CD4-positive, alpha-beta memory T cell (primary cell): Measurements from ENCODE around the gene PSD2. TPM values are rescaled to one million over a fixed set of nuclear protein-coding genes. Genes with fewer than 3 reads are reported as not detected.

Experiments
- CTCF ChIA-PET: fragments of 350-600 bp; sonication (Branson Sonifier 250); formaldehyde crosslinking; loops from one replicate; lab custom pipeline; 2021; ENCODE audit warnings: inconsistent platforms; ENCODE audit not compliant: partially characterized antibody; lab: Charles Lee
- POLR2A ChIA-PET: fragments of 350-600 bp; sonication (Branson Sonifier 250); formaldehyde crosslinking; loops from one replicate; lab custom pipeline; 2021; ENCODE audit not compliant: partially characterized antibody; lab: Charles Lee
- DNase-seq, 5 donors: peaks; one replicate each; pipeline versions ENCODE4 v3.0.0 to v3.0.0-alpha.2; 2020 to 2022; ENCODE audit warnings: mixed read lengths in 1 of 5
- H3K27ac ChIP-seq: one replicate; pipeline ENCODE4 v1.7.0; 2013; ENCODE audit warnings: low read depth, low read length
- H3K27me3 ChIP-seq: 2 replicates; pipeline ENCODE4 v1.7.0; 2013; ENCODE audit warnings: mild to moderate bottlenecking, low read length, moderate library complexity; ENCODE audit not compliant: insufficient read depth
- H3K36me3 ChIP-seq: 2 replicates; pipeline ENCODE4 v1.7.0; 2013; ENCODE audit warnings: mild to moderate bottlenecking, low read length, moderate library complexity; ENCODE audit not compliant: insufficient read depth
- H3K4me1 ChIP-seq: 2 replicates; pipeline ENCODE4 v1.7.0; 2013; ENCODE audit warnings: mild to moderate bottlenecking, low read length, moderate library complexity; ENCODE audit not compliant: insufficient read depth
- H3K4me3 ChIP-seq, 2 donors: one replicate each; pipeline ENCODE4 v1.7.0; 2013; ENCODE audit warnings: low read length in 2 of 2, mild to moderate bottlenecking in 1 of 2
- H3K9me3 ChIP-seq, 2 donors: one replicate each; pipeline ENCODE4 v1.7.0; 2013; ENCODE audit warnings: low read length in 2 of 2, control low read depth in 1 of 2; ENCODE audit not compliant: control insufficient read depth in 1 of 2
- H3K27ac Mint-ChIP-seq, 7 donors: one replicate each; pipeline ENCODE4 v1.8.0; 2020 to 2021; ENCODE audit warnings: mixed read lengths in 7 of 7, mild to moderate bottlenecking in 6 of 7, inconsistent platforms in 3 of 7, moderate library complexity in 3 of 7
- H3K27me3 Mint-ChIP-seq, 2 donors: one replicate each; pipeline ENCODE4 v1.8.0; 2020 to 2021; ENCODE audit warnings: mixed read lengths in 2 of 2
- H3K36me3 Mint-ChIP-seq, 2 donors: one replicate each; pipeline ENCODE4 v1.8.0; 2020 to 2021; ENCODE audit warnings: mixed read lengths in 2 of 2, inconsistent platforms in 1 of 2, mild to moderate bottlenecking in 1 of 2
- H3K4me1 Mint-ChIP-seq, 4 donors: one replicate each; pipeline ENCODE4 v1.8.0; 2020 to 2021; ENCODE audit warnings: mixed read lengths in 4 of 4, mild to moderate bottlenecking in 1 of 4
- H3K4me3 Mint-ChIP-seq, 8 donors: one replicate each; pipeline ENCODE4 v1.8.0; 2020 to 2021; ENCODE audit warnings: mixed read lengths in 8 of 8, mild to moderate bottlenecking in 7 of 8, moderate library complexity in 6 of 8, inconsistent platforms in 3 of 8
- H3K9me3 Mint-ChIP-seq, 8 donors: one replicate each; pipeline ENCODE4 v1.8.0; 2020 to 2021; ENCODE audit warnings: mixed read lengths in 8 of 8, mild to moderate bottlenecking in 5 of 8, inconsistent platforms in 3 of 8, moderate library complexity in 1 of 8
- intact Hi-C: fragments of 100-400 bp; cut with micrococcal nuclease; formaldehyde crosslinking; loops from one replicate; pipeline ENCODE4 v1.15.1; 2023
- polyA plus RNA-seq, 2 donors: library from polyadenylated mRNA; unstranded; fragments of 300-500 nt; fragmentation: Illumina TruSeq; gene quantifications; one replicate each; pipeline ENCODE4 v1.2.3, GENCODE V29; 2021
- total RNA-seq, 2 experiments: library from RNA; stranded (reverse); gene quantifications; one replicate each; pipeline ENCODE4 v1.2.3, GENCODE V29; 2021

Gene PSD2
- total and polyA plus RNA-seq, 4 experiments from 2014 or later = not detected

DNA sequence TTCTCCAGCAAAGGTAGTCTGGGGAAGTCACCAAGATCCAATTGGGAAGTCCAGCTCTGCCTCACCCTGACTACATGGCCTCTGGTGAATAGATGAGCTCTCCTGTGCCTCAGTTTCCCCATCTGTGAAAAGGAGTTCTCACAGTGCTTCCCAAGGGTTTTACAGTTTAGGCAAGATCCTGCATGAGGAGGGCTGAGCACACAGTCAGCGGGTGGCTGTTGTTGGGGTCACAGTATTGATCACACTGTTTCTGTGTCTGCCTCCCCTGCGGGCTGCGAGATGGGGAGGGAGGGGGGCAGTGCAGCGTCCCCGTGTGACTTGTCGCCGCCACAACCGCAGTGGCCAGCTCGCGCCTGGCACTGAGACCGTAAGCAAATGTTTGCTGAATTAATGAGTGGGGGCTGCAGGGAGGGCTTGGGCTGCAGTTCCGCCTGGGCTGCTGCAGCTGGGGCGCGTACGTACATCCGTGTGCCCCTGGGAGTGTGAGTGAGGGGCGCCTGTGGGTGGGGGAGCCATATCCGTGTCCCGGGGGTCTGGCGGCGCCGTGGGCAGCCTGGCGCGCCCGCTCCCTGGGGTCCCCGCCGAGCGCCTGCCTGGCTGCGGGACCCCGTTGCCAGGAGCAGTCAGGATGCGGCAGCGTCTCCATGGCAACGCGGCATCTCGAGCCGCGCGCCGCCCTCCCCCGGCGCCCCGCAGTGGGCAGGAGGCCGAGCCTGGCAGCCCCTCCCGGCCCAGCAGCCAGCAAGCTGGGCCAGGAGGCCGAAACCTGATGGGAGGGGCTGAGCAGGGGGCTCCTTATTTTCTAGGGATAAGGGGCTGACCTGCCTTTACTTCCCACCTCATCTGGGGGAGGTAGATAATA is 31.4 kb upstream of the PSD2 start:
- DNase-seq = peak in 4 of 5 donors; percentile 17 to 33 (median 28)
- Histone ChIP-seq H3K27ac (no peak overlapping the region), H3K4me3 (no peak overlapping the region), H3K9me3 (no peaks in the 10 kb centered on the region), H3K4me1 (peaks cover 9% of the 10 kb centered on the region), H3K27me3 (peaks cover 19% of the 10 kb centered on the region), H3K36me3 (no peaks in the 10 kb centered on the region)
- Mint-ChIP-seq H3K27me3 (peaks cover 20 to 29% of the 10 kb centered on the region in 2 donors), H3K9me3 (no peaks in the 10 kb centered on the region), H3K4me1 (peaks cover 5 to 8% (median 7%) of the 10 kb centered on the region in 4 donors), H3K4me3 (no peak overlapping the region), H3K27ac (no peak overlapping the region), H3K36me3 (no peaks in the 10 kb centered on the region)
- ChIA-PET POLR2A (no interaction called here), CTCF (interaction anchor here (0.7 to 2.9 kb wide), 8 partner anchors 8 to 132 kb away, joined by 3 to 14 read pairs (median 5); no protein-coding TSS in a partner anchor)
- intact Hi-C loops = no loop called here

DNA sequence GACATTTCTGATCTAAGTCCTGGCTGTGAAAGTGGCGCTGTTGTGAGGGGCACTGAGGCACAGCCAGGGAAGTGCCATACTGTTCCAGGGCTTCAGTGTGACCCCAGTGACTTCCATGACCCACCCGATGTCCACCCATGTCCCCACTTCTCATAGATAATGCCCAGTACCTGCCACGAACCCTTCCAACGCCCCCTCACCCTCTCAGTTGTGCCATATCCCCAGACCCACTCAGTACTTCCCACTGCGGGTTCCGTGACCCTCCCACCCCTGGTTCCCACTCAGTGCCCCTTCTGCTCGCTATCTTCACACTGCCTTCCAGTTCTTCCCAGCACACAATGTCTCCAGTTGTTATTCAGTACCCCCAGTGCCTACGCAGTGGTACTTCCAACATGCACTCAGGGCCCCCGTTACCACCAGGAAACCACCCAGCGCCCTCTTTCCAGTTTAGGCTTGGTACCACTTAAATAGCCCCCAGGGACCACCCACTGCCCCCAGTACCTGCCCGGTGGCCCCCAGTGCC is 30.7 kb upstream of the PSD2 start:
- peak in 1 of 5 donors; percentile 18 for DNase-seq
- no peak overlapping the region for H3K27ac Mint-ChIP-seq
- POLR2A ChIA-PET = interaction anchor here (0.6 to 3.0 kb wide), 4 partner anchors 17 to 190 kb away, joined by 3 to 28 read pairs (median 4); no protein-coding TSS in a partner anchor

DNA sequence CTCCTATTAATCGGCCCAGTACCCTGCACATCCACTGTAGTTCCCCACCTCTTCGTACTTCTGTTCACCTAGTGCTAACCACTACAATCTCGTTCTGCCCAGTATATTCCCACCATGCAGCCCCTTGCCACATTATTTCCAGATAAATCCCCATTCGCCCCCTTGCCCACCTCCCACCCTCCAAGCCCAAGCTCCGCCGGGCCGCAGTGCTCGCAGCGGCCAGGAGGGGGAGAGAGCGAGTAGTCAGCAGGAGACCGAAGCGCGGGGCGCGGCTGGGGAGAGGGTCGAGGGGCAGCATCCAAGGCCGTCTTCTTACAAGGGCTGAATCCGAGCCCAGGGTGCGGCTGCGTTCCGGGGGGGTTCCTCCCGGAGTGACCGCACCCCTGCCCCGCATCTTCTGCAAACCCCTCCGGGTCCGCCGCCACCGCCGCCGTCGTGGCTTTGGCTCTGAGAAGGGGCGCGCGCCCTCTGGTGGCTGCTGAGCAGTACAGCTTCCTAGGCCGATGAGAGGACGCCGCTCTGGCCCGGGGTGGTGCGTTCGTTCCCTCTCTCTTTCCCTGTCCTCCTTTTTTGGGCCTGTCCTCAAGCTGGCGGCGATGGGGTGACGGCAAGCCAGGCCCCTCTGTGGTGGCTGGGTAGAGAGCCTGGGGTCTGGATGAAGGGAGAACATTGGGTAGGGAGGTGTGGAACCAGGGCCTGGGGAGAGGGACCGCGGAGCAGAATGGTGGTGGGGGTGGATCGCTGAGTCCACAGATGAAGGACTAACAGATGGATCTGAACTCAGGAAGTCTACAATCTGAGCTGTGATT is 30.0 kb upstream of the PSD2 start:
- Histone ChIP-seq H3K4me1 (peaks cover 9% of the 10 kb centered on the region), H3K4me3 (peak overlapping the region; percentile 23 to 56), H3K36me3 (no peaks in the 10 kb centered on the region), H3K27me3 (peaks cover 19% of the 10 kb centered on the region), H3K27ac (no peak overlapping the region), H3K9me3 (no peaks in the 10 kb centered on the region)
- Mint-ChIP-seq H3K27me3 (peaks cover 19 to 33% of the 10 kb centered on the region in 2 donors), H3K36me3 (no peaks in the 10 kb centered on the region), H3K9me3 (no peaks in the 10 kb centered on the region), H3K4me1 (peaks cover 5 to 8% (median 7%) of the 10 kb centered on the region in 4 donors), H3K4me3 (peak overlapping the region; percentile 25 to 72 (median 54)), H3K27ac (peak overlapping the region in 5 of 7 donors; percentile 31 to 66 (median 52))
- POLR2A ChIA-PET = interaction anchor here (0.6 to 3.0 kb wide), 6 partner anchors 18 to 204 kb away, joined by 3 to 28 read pairs (median 4); partner anchors contain the start of gene UBE2D2
- intact Hi-C loops = loop anchor here (1.0 kb wide), 5 partner anchors 18 to 343 kb away; no protein-coding TSS in a partner anchor
- DNase-seq = peak; percentile 78 to 87 (median 84)
- CTCF ChIA-PET = interaction anchor here (0.5 to 6.1 kb wide), 36 partner anchors 11 to 978 kb away, joined by 3 to 151 read pairs (median 4); partner anchors contain the start of gene DNAJC18

More for the DNA sequence above, 30.7 kb upstream of the PSD2 start:
- H3K4me1 ChIP-seq = peaks cover 9% of the 10 kb centered on the region
- intact Hi-C loops = loop anchor here (1.0 kb wide), 5 partner anchors 18 to 343 kb away; no protein-coding TSS in a partner anchor
- peaks cover 19% of the 10 kb centered on the region for H3K27me3 ChIP-seq
- Mint-ChIP-seq H3K36me3 (no peaks in the 10 kb centered on the region), H3K27me3 (peaks cover 19 to 32% of the 10 kb centered on the region in 2 donors), H3K4me3 (peak overlapping the region in 6 of 8 donors; percentile 25 to 72 (median 52)), H3K4me1 (peaks cover 5 to 8% (median 7%) of the 10 kb centered on the region in 4 donors), H3K9me3 (no peaks in the 10 kb centered on the region)
- no peaks in the 10 kb centered on the region for H3K36me3 ChIP-seq
- H3K4me3 ChIP-seq = no peak overlapping the region
- CTCF ChIA-PET = interaction anchor here (0.6 to 6.1 kb wide), 23 partner anchors 11 to 342 kb away, joined by 3 to 151 read pairs (median 6); no protein-coding TSS in a partner anchor
- no peak overlapping the region for H3K27ac ChIP-seq
- no peaks in the 10 kb centered on the region for H3K9me3 ChIP-seq

DNA sequence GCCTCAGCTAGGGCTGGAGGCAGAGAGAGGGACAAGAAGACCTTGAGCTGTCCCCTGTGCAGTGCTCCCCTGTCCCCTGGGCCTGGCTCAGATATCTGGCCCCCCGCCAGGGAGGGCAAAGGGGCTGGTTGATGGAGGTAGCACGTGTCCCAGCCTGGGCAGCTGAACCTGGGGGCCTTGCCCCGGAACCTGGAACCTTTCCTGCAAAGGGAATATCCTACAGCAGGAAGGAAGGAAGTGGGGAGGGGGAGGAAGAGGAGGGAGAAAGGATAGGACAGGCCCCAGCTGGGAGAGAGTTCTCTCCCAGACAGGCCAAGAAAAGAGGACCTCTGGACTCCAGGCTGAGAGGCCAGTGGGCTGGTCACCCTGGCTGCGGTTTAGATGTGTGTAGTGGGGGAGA is 27.6 kb upstream of the PSD2 start:
- no peak overlapping the region for H3K27ac Mint-ChIP-seq
- Histone ChIP-seq H3K27me3 (peaks cover 19% of the 10 kb centered on the region), H3K27ac (no peak overlapping the region), H3K4me3 (no peak overlapping the region), H3K36me3 (no peaks in the 10 kb centered on the region), H3K4me1 (peaks cover 9% of the 10 kb centered on the region), H3K9me3 (no peaks in the 10 kb centered on the region)
- POLR2A ChIA-PET = interaction anchor here (3.0 kb wide), 1 partner anchor 133 kb away, joined by 28 read pairs; no protein-coding TSS in a partner anchor
- no peak overlapping the region for H3K4me3 Mint-ChIP-seq
- intact Hi-C loops = no loop called here
- CTCF ChIA-PET = interaction anchor here (1.1 to 6.1 kb wide), 4 partner anchors 8 to 201 kb away, joined by 3 to 151 read pairs (median 42); no protein-coding TSS in a partner anchor
- H3K4me1 Mint-ChIP-seq = peaks cover 5 to 8% (median 7%) of the 10 kb centered on the region in 4 donors
- peak in 1 of 5 donors; percentile 20 for DNase-seq
- H3K9me3 Mint-ChIP-seq = no peaks in the 10 kb centered on the region
- H3K27me3 Mint-ChIP-seq = peaks cover 16 to 20% of the 10 kb centered on the region in 2 donors
- no peaks in the 10 kb centered on the region for H3K36me3 Mint-ChIP-seq

DNA sequence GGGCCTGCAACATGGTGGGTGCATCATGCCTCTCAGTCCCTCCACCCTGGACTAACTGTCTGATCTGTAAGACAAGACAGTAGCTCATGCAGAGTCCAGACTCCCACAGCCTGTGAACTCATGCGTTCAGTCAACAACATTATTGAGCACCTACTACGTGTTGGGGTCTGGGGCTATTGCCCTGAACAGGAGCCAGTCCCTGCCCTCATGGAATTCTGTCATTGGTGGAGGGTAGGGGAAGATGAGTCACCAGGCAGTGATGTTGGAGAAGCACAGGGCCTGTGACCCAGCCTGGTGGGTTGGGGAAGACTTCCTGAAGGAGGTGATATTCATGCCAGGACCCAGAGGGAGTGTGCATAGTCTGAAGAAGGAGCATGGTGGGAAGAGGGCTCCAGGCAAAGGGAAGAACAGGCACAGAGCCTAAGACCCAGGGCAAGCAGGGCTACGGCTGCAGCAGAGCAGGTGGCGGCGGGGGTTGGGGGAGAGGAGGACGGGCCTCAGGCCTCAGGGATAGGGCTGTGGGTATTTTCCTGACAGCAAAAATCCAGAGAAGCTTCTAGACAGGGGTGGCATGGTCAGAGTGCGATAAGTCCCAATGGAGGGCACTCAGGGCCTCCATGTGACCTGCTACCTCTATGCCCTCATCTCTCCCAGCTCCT is 26.7 kb upstream of the PSD2 start:
- CTCF ChIA-PET = interaction anchor here (1.1 to 6.1 kb wide), 3 partner anchors 7 to 136 kb away, joined by 3 to 151 read pairs (median 69); no protein-coding TSS in a partner anchor
- H3K4me3 Mint-ChIP-seq = no peak overlapping the region

DNA sequence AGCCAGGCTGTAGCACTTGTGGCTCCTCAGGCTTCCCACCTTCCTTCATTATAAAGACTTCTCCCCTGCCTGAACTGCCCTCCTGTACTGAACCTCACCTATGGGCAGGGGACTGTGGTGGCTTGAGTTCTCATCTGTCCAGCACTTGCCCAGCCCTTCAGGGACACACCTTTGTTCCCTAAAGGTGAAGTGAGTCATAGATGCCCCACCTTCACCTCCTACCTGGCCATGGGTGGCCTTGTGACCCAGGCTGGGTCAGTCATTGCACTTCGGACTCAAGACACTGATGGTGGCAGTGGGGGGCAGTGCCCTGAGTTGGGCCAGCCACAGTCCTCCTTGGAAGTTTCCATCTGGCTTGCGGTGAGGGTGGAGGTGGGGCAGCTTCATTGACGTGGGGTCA is 26.1 kb upstream of the PSD2 start:
- intact Hi-C loops = no loop called here
- H3K9me3 ChIP-seq = no peaks in the 10 kb centered on the region
- POLR2A ChIA-PET = no interaction called here

More for the DNA sequence above, 26.7 kb upstream of the PSD2 start:
- intact Hi-C loops = no loop called here
- Mint-ChIP-seq H3K27me3 (peaks cover 11 to 14% of the 10 kb centered on the region in 2 donors), H3K27ac (no peak overlapping the region), H3K36me3 (no peaks in the 10 kb centered on the region), H3K4me1 (peaks cover 5 to 8% (median 7%) of the 10 kb centered on the region in 4 donors), H3K9me3 (no peaks in the 10 kb centered on the region)
- DNase-seq = peak in 1 of 5 donors; percentile 10
- no peaks in the 10 kb centered on the region for H3K36me3 ChIP-seq
- H3K4me3 ChIP-seq = no peak overlapping the region
- no peak overlapping the region for H3K27ac ChIP-seq
- peaks cover 9% of the 10 kb centered on the region for H3K4me1 ChIP-seq
- no peaks in the 10 kb centered on the region for H3K9me3 ChIP-seq
- POLR2A ChIA-PET = no interaction called here
- peaks cover 14% of the 10 kb centered on the region for H3K27me3 ChIP-seq

More for the DNA sequence above, 26.1 kb upstream of the PSD2 start:
- peaks cover 5 to 8% (median 7%) of the 10 kb centered on the region in 4 donors for H3K4me1 Mint-ChIP-seq
- peaks cover 12 to 14% of the 10 kb centered on the region in 2 donors for H3K27me3 Mint-ChIP-seq
- H3K4me3 Mint-ChIP-seq = peak overlapping the region in 1 of 8 donors; percentile 39
- Histone ChIP-seq H3K27me3 (peaks cover 10% of the 10 kb centered on the region), H3K36me3 (no peaks in the 10 kb centered on the region), H3K4me1 (peaks cover 8% of the 10 kb centered on the region), H3K4me3 (no peak overlapping the region), H3K27ac (no peak overlapping the region)
- DNase-seq = peak in 1 of 5 donors; percentile 10
- H3K36me3 Mint-ChIP-seq = no peaks in the 10 kb centered on the region
- CTCF ChIA-PET = interaction anchor here (1.1 to 6.1 kb wide), 4 partner anchors 7 to 136 kb away, joined by 3 to 151 read pairs (median 4); no protein-coding TSS in a partner anchor
- no peaks in the 10 kb centered on the region for H3K9me3 Mint-ChIP-seq
- H3K27ac Mint-ChIP-seq = no peak overlapping the region
